Natural killer cell (primary cell): ENCODE measurements around the gene MAPRE2. TPM values are rescaled to one million over a fixed set of nuclear protein-coding genes. Genes with fewer than 3 reads are reported as not detected.

Experiments
- ATAC-seq, 3 donors: fragments of 150-1000 bp in 2 of 3; fragments of 200-7000 bp in 1 of 3; cut with Tn5 transposase; 1 replicate in 1 of 3; 2 replicates in 2 of 3; pipeline ENCODE4 v1.10.0; 2021; ENCODE audit warnings: mild to moderate bottlenecking in 2 of 3, moderate library complexity in 2 of 3
- DNase-seq, 2 donors: peaks; one replicate each; pipeline versions ENCODE4 v3.0.0 to v3.0.0-alpha.2; 2013 to 2021; ENCODE audit warnings: mixed read lengths in 1 of 2
- H3K27ac ChIP-seq: one replicate; pipeline ENCODE4 v1.5.1; 2013; ENCODE audit warnings: mild to moderate bottlenecking, low read length
- H3K27me3 ChIP-seq: one replicate; pipeline ENCODE4 v1.6.1; 2013; ENCODE audit warnings: low read length; ENCODE audit not compliant: control insufficient read depth, insufficient read depth
- H3K36me3 ChIP-seq: one replicate; pipeline ENCODE4 v1.6.1; 2013; ENCODE audit warnings: low read length; ENCODE audit not compliant: control insufficient read depth, insufficient read depth
- H3K4me1 ChIP-seq: one replicate; pipeline ENCODE4 v1.6.1; 2013; ENCODE audit warnings: low read length; ENCODE audit not compliant: control insufficient read depth, insufficient read depth
- H3K4me3 ChIP-seq: one replicate; pipeline ENCODE4 v1.5.1; 2013; ENCODE audit warnings: low read length
- H3K9me3 ChIP-seq: one replicate; pipeline ENCODE4 v1.6.1; 2013; ENCODE audit warnings: low read length; ENCODE audit not compliant: control insufficient read depth, insufficient read depth
- H3K27ac Mint-ChIP-seq, 2 donors: one replicate each; pipeline ENCODE4 v1.8.0; 2022; ENCODE audit warnings: mild to moderate bottlenecking in 2 of 2, mixed read lengths in 2 of 2, moderate library complexity in 1 of 2
- H3K27me3 Mint-ChIP-seq, 2 donors: one replicate each; pipeline ENCODE4 v1.8.0; 2022; ENCODE audit warnings: low read depth in 2 of 2, mixed read lengths in 2 of 2
- H3K36me3 Mint-ChIP-seq: one replicate; pipeline ENCODE4 v1.8.0; 2022; ENCODE audit warnings: mixed read lengths
- H3K4me1 Mint-ChIP-seq, 2 donors: one replicate each; pipeline ENCODE4 v1.8.0; 2022; ENCODE audit warnings: mixed read lengths in 2 of 2
- H3K4me3 Mint-ChIP-seq: one replicate; pipeline ENCODE4 v1.8.0; 2022; ENCODE audit warnings: mild to moderate bottlenecking, moderate library complexity, mixed read lengths
- H3K9me3 Mint-ChIP-seq, 2 donors: one replicate each; pipeline ENCODE4 v1.8.0; 2022; ENCODE audit warnings: mixed read lengths in 2 of 2
- CTCF ChIP-seq: fragments of 200-600 bp; IDR thresholded peaks from one replicate; pipeline ENCODE4 v1.8.0; 2022; ENCODE audit warnings: antibody characterized with exemption
- WGBS: methylation state at CpG from one replicate; pipeline ENCODE4 v1.1.7; 2013; ENCODE audit warnings: missing lambda C conversion rate; ENCODE audit not compliant: insufficient coverage; 5-methylcytosine and 5-hydroxymethylcytosine counted together
- intact Hi-C: fragments of 100-400 bp; cut with micrococcal nuclease; formaldehyde crosslinking; loops from one replicate; pipeline ENCODE4 v1.14.2; 2022
- total RNA-seq, 4 donors: library from RNA; stranded (reverse); fragments of 120-200 nt in 1 of 4; gene quantifications; one replicate each; pipeline versions ENCODE4 v1.2.3 to v1.2.4, GENCODE V29; 2013 to 2022

The MAPRE2 gene
- total RNA-seq, 3 donors from 2014 or later (not counting 1 experiment from before 2014, with no cell fraction given), result 159 to 283 (median 207) TPM

- intact Hi-C loops, result loop anchor here (2.0 to 10.0 kb wide), 2 partner anchors 23 to 189 kb away; partner anchors contain the start of gene ZNF24
- WGBS, result 57% methylated on average over 7 of the region's 8 CpGs
- Mint-ChIP-seq H3K4me3 (peak overlapping the region; percentile 72), H3K36me3 (no peaks in the 10 kb centered on the region), H3K4me1 (peaks cover 77 to 81% of the 10 kb centered on the region in 2 donors), H3K9me3 (no peaks in the 10 kb centered on the region), H3K27me3 (no peaks in the 10 kb centered on the region), H3K27ac (peak overlapping the region; percentile 92)
- H3K27me3 ChIP-seq, result no peaks in the 10 kb centered on the region
- peak overlapping the region; percentile 26 for H3K27ac ChIP-seq
- TF ChIP-seq CTCF, result no peak
- ATAC-seq (peak; percentile 37 to 73 (median 67)), DNase-seq (peak in 1 of 2 donors; percentile 51)
- peaks cover 54% of the 10 kb centered on the region for H3K4me1 ChIP-seq
- H3K36me3 ChIP-seq, result no peaks in the 10 kb centered on the region
- H3K4me3 ChIP-seq, result no peak overlapping the region
- no peaks in the 10 kb centered on the region for H3K9me3 ChIP-seq
Observed at GRCh38 chr18:35155398-35156117, 114.3 kb downstream of the MAPRE2 start.

- Histone ChIP-seq H3K4me3 (no peak overlapping the region), H3K36me3 (no peaks in the 10 kb centered on the region), H3K27ac (no peak overlapping the region), H3K4me1 (peaks cover 54% of the 10 kb centered on the region), H3K9me3 (no peaks in the 10 kb centered on the region), H3K27me3 (no peaks in the 10 kb centered on the region)
- peak overlapping the region; percentile 37 for H3K4me3 Mint-ChIP-seq
- ATAC-seq (no peak), DNase-seq (no peak)
- H3K27ac Mint-ChIP-seq, result peak overlapping the region; percentile 92
- no peaks in the 10 kb centered on the region for H3K9me3 Mint-ChIP-seq
- intact Hi-C loops, result loop anchor here (10.0 kb wide), 1 partner anchor 188 kb away; the partner anchor contains the start of gene ZNF24
- no peak for TF ChIP-seq CTCF
- no peaks in the 10 kb centered on the region for H3K36me3 Mint-ChIP-seq
- WGBS, result 78% methylated on average over 4 of the region's 4 CpGs
- no peaks in the 10 kb centered on the region for H3K27me3 Mint-ChIP-seq
- H3K4me1 Mint-ChIP-seq, result peaks cover 85 to 86% of the 10 kb centered on the region in 2 donors
Observed at GRCh38 chr18:35157181-35157580, 116.0 kb downstream of the MAPRE2 start.

GRCh38 chr18:35158728-35159450 lies 117.7 kb downstream of the MAPRE2 start:
- ATAC-seq (peak; percentile 84 to 88 (median 85)), DNase-seq (peak; percentile 30 to 36)
- H3K27me3 Mint-ChIP-seq, result no peaks in the 10 kb centered on the region
- H3K27ac Mint-ChIP-seq, result peak overlapping the region; percentile 92
- 45% methylated on average over 5 of the region's 5 CpGs for WGBS
- Histone ChIP-seq H3K4me1 (peaks cover 50% of the 10 kb centered on the region), H3K27ac (peak overlapping the region; percentile 86), H3K36me3 (no peaks in the 10 kb centered on the region), H3K4me3 (no peak overlapping the region), H3K9me3 (no peaks in the 10 kb centered on the region), H3K27me3 (no peaks in the 10 kb centered on the region)
- intact Hi-C loops, result loop anchor here (1.0 to 10.0 kb wide), 3 partner anchors 53 to 186 kb away; partner anchors contain the start of gene ZNF24
- H3K36me3 Mint-ChIP-seq, result no peaks in the 10 kb centered on the region
- H3K9me3 Mint-ChIP-seq, result no peaks in the 10 kb centered on the region
- no peak for TF ChIP-seq CTCF
- peak overlapping the region; percentile 62 for H3K4me3 Mint-ChIP-seq
- peaks cover 71 to 72% of the 10 kb centered on the region in 2 donors for H3K4me1 Mint-ChIP-seq
